Upper lobe of left lung (tissue), 4 donors: ENCODE results near the gene GAMT.

ENCODE experiments used
- POLR2A ChIP-seq, 4 donors: fragments of 450-650 bp; IDR thresholded peaks; one replicate each; pipeline ENCODE4 v1.5.1; 2016 to 2017; ENCODE audit warnings: antibody characterized with exemption in 4 of 4, mild to moderate bottlenecking in 2 of 4
- POLR2AphosphoS5 ChIP-seq, 2 donors: sonication (generic); formaldehyde crosslinking; IDR thresholded peaks; one replicate each; pipeline ENCODE4 v1.5.1; 2017; ENCODE audit warnings: antibody characterized with exemption in 2 of 2

DNA sequence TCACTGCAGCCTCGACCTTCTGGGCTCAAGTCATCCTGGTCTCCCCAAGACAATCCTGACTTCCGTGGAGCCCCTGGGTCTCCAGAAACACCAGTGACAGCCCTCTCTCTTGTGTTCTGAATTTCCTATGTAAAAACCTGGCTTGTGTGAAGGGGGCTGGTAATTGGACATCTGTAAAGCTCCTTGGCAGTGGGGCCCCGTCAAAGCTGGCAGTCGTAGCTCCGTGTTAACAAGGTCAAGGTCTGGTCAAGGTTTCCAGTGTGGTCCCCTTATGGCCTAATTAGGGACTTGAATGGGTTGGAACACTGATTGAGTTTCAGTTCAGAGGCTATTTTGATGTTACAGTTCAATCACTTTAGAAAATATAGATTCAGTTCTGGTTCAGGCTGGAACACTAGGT lies 50.5 kb downstream of the GAMT start:
- TF ChIP-seq POLR2AphosphoS5 (IDR thresholded peaks at IDR 0.05): no peak
- TF ChIP-seq POLR2A (IDR thresholded peaks at IDR 0.05): no peak
